Measurements from ENCODE around the gene WDTC1.
A peak's percentile ranks its signal among the peaks of the same experiment; 100 is the strongest.
"Not testable (repeated sequence)": the region's sequence is repeated elsewhere in the genome, so short reads cannot be mapped to it uniquely, and the experiment has no call there.

The WDTC1 gene

DNA sequence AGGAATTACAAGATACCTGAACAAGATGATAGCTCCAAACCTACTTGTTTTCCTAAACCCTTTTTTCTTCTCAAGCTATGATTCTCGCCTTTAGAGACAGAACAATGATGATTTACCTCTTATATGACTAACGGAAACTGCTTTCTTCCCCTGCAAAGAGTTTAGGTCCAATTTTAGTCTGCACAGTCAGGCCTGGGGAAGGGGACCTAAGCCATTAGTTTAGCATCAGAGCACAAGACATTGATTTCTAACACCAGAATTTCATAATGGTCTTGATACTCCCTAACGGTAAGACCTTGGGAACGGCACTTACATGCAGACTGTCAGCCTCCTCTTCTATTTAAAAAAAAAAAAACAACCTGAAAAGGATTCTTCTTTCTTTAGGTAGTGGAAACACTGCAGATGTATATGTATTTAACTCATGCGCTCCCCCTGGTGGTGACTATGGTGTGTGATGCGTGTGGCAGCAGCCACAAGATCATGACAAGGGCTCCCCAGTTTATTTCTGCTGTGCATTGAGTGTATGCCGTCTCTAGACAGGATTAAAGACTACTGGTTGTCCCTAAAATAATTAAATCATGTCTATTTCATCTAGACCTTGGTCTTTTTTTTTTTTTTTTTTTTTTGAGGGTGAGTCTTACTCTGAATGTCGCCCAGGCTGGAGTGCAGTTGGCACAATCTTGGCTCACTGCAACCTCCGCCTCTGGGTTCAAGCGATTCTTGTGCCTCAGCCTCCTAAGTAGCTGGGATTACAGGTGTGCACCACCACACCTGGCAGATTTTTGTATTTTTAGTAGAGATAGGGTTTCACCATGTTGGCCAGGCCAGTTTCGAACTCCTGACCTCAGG is 50.2 kb downstream of the WDTC1 start:
- DNase-seq (ENCODE audit: insufficient read length, low spot score), result peak; percentile 80
- no peak for TF ChIP-seq POLR2A (IDR thresholded peaks at IDR 0.05; ENCODE audit: low read depth, low read length)
- no peak for FAIRE-seq

DNA sequence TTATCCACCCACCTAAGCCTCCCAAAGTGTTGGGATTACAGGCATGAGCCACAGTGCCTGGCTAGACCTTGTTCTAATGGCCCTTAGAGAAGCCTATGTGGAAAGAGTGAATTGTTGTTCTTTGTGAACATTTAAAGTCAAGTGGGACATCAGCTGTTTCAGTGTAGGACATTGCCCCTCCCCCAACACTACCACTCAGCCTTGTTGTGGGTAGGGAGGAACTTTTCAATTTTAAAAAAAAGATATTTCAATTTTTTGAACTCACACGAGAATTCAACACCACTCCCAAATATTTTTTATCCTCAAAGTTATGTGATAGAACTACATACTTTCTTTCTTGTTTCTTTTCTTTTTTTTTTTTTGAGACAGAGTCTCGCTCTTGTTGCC is 50.8 kb downstream of the WDTC1 start:
- no peak for TF ChIP-seq POLR2A (IDR thresholded peaks at IDR 0.05; ENCODE audit: low read depth, low read length)
- no peak for DNase-seq (ENCODE audit: insufficient read length, low spot score)
- no peak for FAIRE-seq

DNA sequence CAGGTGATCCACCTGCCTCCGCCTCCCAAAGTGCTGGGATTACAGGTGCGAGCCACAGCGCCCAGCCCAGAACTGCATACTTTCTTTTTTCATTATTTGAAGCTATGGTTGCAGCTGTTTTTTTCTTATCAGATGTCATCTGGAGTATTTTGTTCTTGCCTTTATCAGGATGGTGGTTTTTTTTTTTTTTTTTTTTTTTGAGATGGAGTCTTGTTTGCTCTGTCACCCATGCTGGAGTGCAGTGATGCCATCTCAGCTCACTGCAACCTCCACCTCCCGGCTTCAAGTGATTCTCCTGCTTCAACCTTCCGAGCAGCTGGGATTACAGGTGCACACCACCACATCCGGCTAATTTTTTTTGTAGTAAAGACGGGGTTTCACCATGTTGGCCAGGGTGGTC is 51.4 kb downstream of the WDTC1 start:
- not testable (repeated sequence) for FAIRE-seq; DNase-seq (ENCODE audit: insufficient read length, low spot score)

DNA sequence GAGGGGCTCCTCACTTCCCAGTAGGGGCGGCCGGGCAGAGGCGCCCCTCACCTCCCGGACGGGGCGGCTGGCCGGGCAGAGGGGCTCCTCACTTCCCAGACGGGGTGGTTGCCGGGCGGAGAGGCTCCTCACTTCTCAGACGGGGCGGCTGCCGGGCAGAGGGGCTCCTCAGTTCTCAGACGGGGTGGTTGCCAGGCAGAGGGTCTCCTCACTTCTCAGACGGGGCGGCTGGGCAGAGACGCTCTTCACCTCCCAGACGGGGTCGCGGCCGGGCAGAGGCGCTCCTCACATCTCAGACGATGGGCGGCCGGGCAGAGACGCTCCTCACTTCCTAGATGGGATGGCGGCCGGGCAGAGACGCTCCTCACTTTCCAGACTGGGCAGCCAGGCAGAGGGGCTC is 54.7 kb downstream of the WDTC1 start:
- not testable (repeated sequence) for DNase-seq (ENCODE audit: insufficient read length, low spot score); FAIRE-seq

DNA sequence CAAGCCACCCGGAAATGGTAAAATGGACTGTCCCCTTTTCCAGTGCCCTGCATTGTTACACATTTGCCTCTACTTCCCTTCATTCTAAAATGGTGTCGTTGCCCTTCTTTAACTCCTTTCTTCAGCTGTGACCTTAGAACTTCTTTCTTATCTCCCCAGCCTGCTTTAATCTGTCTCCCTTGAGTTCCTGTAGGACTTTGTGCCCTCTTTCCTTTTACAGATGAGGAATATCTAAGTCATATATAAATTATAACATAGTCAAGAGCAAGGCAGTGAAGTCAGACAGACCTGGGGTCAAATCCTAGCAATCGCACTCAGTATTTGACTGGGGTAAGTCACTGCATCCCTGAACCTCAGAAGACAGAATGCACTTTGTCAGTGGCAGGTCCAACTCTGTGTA is 56.1 kb downstream of the WDTC1 start:
- no peak for DNase-seq (ENCODE audit: insufficient read length, low spot score)
- FAIRE-seq, result no peak
- no peak for TF ChIP-seq POLR2A (IDR thresholded peaks at IDR 0.05; ENCODE audit: low read depth, low read length)

DNA sequence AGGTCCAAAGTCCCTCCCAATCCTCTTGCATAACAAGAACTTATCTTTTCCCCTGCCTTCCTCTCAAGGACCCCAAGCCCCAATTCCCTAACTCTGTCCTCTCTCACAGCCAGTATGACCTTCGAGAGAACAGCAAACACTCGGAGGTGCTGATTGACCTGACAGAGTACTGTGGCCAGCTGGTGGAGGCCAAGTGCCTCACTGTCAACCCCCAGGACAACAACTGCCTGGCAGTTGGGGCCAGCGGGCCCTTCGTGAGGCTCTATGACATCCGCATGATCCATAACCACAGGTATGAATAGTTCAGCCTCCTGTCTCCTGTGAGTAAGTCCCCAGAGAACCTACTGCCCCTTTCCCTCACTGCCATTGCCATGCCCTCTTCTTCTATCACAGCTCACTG is 57.7 kb downstream of the WDTC1 start:
- no peak for FAIRE-seq
- no peak for TF ChIP-seq POLR2A (IDR thresholded peaks at IDR 0.05; ENCODE audit: low read depth, low read length)
- peak; percentile 47 for DNase-seq (ENCODE audit: insufficient read length, low spot score)

DNA sequence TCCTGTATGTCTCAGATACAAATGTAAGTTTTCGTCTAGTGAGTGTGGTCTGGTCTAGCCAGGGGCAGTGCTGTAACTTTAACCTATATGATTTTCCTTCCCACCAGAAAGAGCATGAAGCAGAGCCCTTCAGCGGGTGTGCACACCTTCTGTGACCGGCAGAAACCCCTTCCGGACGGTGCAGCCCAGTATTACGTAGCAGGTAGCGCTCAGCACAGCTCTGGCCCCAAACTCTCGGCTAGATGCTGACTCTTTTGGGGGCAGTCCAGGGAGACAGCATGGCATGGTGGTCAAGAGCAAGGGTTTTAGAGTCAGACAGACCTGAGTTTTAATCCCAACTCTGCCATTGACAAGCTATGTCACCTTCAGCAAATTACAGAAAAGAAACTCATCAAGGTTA is 59.5 kb downstream of the WDTC1 start:
- no peak for FAIRE-seq
- TF ChIP-seq POLR2A (IDR thresholded peaks at IDR 0.05; ENCODE audit: low read depth, low read length), result no peak
- DNase-seq (ENCODE audit: insufficient read length, low spot score), result no peak

DNA sequence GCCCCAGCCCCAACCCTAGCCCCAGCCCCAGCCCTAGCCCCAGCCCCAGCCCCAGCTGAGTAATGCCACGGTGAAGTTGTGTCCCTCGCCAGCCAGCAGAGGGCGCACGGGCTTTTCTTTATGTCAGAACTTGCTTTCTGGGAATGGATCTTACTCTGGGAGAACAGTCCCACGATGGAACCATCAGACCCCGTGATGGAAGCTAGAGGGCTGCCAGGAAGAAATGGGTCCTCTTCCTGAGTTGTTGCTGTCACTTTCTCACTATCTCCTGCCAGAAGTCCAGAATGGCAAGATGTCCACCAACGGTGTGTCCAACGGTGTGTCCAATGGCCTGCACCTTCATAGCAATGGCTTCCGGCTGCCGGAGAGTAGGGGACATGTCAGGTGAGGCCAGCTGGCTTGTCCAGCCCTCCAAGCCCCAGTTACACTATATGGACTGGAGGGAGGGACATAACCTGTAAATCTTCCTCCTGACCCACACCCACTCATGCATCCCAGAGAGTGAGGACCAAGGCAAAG is 62.4 kb downstream of the WDTC1 start:
- DNase-seq (ENCODE audit: insufficient read length, low spot score) (no peak), FAIRE-seq (no peak)
- TF ChIP-seq POLR2A (IDR thresholded peaks at IDR 0.05; ENCODE audit: low read depth, low read length), result no peak

DNA sequence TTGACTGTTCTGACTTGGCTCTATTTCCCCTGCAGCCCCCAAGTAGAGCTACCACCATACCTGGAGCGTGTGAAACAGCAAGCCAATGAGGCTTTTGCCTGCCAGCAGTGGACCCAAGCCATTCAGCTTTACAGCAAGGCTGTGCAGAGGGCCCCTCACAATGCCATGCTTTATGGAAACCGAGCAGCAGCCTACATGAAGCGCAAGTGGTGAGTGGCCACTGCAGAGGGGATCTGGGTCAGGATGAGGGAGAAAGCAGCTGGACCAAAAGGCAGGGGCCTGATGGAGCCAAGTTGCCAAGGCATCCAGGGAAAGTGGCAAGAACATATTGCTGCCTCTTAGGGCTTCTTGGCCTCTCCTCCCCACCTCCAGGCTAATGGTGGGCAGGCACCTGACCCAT is 63.5 kb downstream of the WDTC1 start:
- DNase-seq (ENCODE audit: insufficient read length, low spot score), result no peak
- FAIRE-seq, result no peak
- no peak for TF ChIP-seq POLR2A (IDR thresholded peaks at IDR 0.05; ENCODE audit: low read depth, low read length)

DNA sequence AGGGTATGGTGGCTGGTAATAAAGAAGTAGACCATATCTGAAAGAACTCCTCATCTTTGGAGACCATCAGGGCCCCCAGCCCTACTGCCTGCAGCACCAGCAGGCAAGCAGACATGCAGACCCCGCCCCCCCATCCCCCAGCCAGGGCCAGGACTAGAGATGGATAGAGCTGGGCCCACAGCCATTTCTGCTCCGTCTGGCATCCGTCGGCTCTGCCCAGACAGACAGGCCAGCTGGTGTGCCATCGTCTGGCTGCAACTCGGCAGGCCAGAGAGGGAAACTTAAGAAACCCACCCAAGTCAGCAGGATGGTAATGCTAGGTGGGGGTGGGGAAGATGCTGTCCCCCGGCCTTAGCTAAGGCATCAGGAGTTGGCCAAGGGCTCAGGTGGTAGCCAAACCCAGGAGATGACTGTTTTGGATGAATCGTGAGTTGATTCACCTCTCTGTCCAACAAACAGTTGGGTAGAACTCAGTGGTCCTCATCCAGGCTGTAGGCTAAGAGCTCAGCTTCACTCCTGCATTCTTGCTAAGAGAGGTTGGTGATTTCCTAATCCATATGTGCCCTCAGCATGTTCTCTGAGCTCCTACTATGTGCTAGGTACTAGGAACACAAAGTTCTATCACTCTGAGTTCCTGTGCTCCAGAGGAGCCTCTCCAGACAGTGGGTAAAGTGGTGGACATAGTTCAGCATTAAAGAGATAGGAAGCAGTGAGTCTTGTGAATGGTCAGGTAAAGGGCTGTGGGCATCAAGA is 64.4 kb downstream of the WDTC1 start:
- DNase-seq (ENCODE audit: insufficient read length, low spot score) (no peak), FAIRE-seq (no peak)
- no peak for TF ChIP-seq POLR2A (IDR thresholded peaks at IDR 0.05; ENCODE audit: low read depth, low read length)

DNA sequence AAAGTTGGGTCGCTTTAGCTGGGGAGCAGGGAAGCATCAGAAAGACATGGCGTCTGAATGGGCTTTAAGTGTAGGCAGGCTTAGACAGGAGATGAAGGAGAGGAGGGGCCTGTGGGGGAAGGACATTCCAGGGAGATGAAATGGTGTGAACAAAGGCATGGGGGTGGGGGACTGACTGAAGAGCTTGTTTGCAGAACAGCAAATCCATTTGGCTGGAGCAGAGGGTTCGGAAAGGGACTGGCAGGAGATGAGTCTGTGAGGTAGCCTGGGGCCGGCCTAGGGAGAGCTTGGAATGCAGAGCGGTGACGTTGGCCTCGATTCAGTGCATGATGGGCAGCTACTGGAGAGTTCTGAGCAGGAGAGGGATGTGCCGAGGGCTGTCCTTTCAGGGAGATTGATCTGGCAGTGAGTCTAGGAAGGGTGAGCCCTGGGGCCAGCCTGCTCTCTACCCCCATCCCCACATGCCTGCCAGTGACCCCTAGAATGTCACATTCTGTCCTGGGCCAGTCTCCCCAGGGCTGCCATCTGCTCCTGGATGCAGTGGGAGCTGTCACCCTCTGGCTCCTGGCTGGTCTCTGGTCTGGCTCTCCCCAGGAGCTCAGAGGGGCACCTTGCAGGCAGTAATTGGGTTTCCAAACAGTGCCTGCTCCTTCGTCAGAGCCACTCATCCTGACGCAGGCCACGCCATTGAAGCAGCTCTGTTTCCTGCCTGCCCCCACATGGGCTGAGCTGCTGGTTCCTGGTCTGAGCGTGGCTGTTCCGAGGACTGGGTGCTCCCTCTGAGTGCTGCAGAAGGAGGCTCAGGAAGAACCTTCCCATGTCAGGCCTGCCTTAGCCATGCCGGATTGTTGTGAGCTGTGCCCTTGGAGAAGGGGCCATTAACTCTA is 65.2 kb downstream of the WDTC1 start:
- DNase-seq (ENCODE audit: insufficient read length, low spot score) (peak; percentile 59), FAIRE-seq (no peak)
- no peak for TF ChIP-seq POLR2A (IDR thresholded peaks at IDR 0.05; ENCODE audit: low read depth, low read length)

DNA sequence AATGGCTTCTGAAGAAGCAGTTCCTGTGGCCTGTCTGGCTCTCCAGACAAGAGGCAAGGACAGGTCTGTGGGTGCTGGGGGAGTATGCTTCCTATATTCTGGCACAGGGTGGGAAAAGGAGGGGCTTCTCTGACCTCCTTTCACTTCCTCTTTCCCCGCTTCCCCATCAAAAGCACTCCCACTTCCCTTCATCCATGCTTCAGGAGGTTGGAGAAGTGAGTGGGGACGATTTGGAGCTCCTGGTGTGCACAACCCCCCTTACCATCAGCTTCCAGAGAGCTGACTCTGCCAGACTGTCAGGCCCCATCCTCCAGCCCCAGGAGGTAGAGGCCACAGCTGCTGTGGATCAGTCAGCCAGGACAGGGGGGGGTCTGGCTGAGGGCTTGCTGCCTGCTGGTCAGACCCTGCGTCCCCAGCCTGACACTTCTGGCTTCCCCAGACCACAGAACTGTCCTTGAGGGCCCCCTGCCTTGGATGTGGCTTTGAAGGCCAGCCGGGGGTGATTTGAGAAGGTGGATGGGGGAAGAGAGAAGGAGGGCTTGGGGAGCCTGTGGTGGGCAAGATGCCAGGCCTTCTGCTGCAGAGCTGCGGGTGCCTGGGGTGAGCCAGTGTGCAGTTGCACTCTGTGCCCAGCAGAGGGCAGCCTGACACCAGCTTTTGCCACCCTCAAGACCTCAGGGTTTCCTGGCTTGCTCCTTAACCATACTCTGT is 66.1 kb downstream of the WDTC1 start:
- TF ChIP-seq POLR2A (IDR thresholded peaks at IDR 0.05; ENCODE audit: low read depth, low read length), result no peak
- FAIRE-seq (no peak), DNase-seq (ENCODE audit: insufficient read length, low spot score) (peak; percentile 66)

DNA sequence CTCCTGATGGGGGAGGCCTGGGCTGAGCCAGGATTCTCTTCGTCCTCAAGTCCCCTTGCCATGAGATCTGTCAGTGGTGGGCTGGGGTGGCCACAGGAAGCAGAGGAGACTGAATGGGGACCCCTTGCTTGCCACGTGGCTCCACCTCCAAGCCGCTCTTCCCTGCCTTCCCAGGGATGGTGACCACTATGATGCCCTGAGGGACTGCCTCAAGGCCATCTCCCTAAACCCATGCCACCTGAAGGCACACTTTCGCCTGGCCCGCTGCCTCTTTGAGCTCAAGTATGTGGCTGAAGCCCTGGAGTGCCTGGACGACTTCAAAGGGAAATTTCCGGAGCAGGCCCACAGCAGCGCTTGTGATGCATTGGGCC is 66.6 kb downstream of the WDTC1 start:
- DNase-seq (ENCODE audit: insufficient read length, low spot score), result no peak
- no peak for FAIRE-seq
- TF ChIP-seq POLR2A (IDR thresholded peaks at IDR 0.05; ENCODE audit: low read depth, low read length), result no peak
